Measurements from ENCODE around the gene TMEM108. TPM values are rescaled to one million over a fixed set of nuclear protein-coding genes. Genes with fewer than 3 reads are reported as not detected.

TMEM108 gene
- total and polyA plus RNA-seq, 2 of the 4 experiments (the other 2 are of a cell fraction), result 0.18 to 2.2 TPM

DNA sequence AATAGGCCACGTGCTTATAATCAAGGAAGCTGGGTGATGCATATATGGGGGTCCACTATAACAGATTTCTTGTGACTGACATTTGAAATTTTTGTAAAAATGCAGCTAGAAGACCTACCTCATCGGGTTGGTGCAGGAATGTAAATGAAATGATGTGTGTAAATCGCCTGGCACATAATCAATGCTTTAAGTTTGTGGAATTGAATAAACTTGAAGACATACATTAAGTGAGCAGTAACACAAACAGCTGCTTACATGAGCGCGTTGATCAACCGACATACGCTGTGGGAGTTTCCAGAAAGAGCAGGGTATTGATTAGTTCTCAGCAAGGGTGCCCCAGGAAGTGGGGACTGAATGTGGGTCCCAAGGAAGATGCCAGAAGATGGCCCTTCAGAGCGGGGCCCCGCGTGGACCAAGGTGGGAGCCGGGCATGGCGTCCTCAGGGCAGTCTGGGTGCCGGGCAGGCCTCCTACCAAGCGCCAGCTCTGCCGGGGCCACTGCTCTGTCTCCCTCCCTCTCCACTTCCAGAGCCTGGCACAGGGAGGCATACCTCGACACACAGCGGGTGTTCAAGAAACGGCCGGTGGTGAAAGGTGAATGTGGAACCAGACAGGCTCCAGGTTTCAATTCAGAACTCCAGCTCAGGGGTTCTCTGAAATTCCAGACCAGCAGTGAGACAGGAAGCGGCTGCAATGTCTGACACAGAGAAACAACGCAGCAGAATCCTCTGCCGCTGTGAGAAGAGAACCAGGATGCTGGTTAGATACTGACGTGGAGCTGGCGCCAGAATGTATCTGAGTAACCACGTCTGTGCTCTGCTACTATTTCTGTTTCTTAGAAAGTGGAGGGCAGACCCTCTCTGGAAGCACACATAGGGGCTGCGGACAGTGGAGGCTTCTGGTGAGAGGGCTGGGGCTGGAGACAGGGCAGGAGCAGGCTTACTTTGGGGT lies 374.3 kb downstream of the TMEM108 start:
- Histone ChIP-seq H2BK120ac (ENCODE audit: low read depth, low read length) (peak overlapping the region; percentile 96), H3K36me3 (ENCODE audit: control insufficient read depth, insufficient read depth, low read length) (no peaks in the 10 kb centered on the region), H2BK15ac (ENCODE audit: low read depth, low read length) (peak overlapping the region; percentile 83; the same call in 2 of the 3 replicates), H4K91ac (ENCODE audit: insufficient read depth, low read depth, low read length) (peak overlapping the region; percentile 95), H2AK9ac (replicated peaks; ENCODE audit: low read depth, low read length, poor library complexity) (peak overlapping the region; percentile 83), H3K4me3 (ENCODE audit: insufficient read depth, low read depth, low read length) (peak overlapping the region; percentile 39), H3K23ac (ENCODE audit: low read depth, low read length) (peak overlapping the region; percentile 70), H3K14ac (replicated peaks; ENCODE audit: low read depth, low read length) (peak overlapping the region; percentile 89), H3K18ac (ENCODE audit: low read depth, low read length) (peak overlapping the region; percentile 98), H3K56ac (ENCODE audit: extremely low read depth, insufficient read depth, low read length) (peak overlapping the region; percentile 97), H3K9me3 (ENCODE audit: control insufficient read depth, insufficient read depth, low read length) (no peaks in the 10 kb centered on the region), H4K8ac (ENCODE audit: low read depth in 2 of 2, low read length in 2 of 2) (peak overlapping the region; percentile 89 to 94), H3K27ac (ENCODE audit: insufficient read depth, low read length) (peak overlapping the region; percentile 97), H3K4me2 (ENCODE audit: low read depth, low read length) (peak overlapping the region; percentile 77), H2BK20ac (ENCODE audit: low read depth, low read length) (peak overlapping the region; percentile 90), H2BK5ac (ENCODE audit: low read depth, low read length, poor library complexity, severe bottlenecking) (peak overlapping the region; percentile 90), H2AFZ (replicated peaks; ENCODE audit: low read length, poor library complexity) (peak overlapping the region; percentile 91), H3K9ac (ENCODE audit: low read depth, low read length) (peak overlapping the region; percentile 91), H3K4me1 (ENCODE audit: control insufficient read depth, insufficient read depth, low read length) (peaks cover 21% of the 10 kb centered on the region), H3K9me1 (ENCODE audit: insufficient read depth, low read length) (peaks cover 9% of the 10 kb centered on the region; the same call in 1 of the 2 replicates), H3K4ac (ENCODE audit: low read depth, low read length) (peak overlapping the region; percentile 95), H3K27me3 (ENCODE audit: control insufficient read depth, insufficient read depth, low read length) (no peaks in the 10 kb centered on the region), H3K79me1 (ENCODE audit: low read depth in 1 of 2, low read length in 2 of 2) (peaks cover 3 to 23% of the 10 kb centered on the region in 2 experiments; a peak in 2 of 4 replicates), H4K20me1 (ENCODE audit: insufficient read depth, low read length) (no peaks in the 10 kb centered on the region), H4K5ac (ENCODE audit: low read depth, low read length) (peak overlapping the region; percentile 96), H2AK5ac (ENCODE audit: low read depth, low read length) (peak overlapping the region; percentile 33; the same call in 1 of the 2 replicates)
- 20% methylated on average over 4 of the region's 26 CpGs; no CpG with 5 or more reads in 1 of the 2 experiments for WGBS, 2 experiments (ENCODE audit: extremely low coverage in 2 of 2, insufficient read length in 1 of 2)
- peak; percentile 57 for ATAC-seq (ENCODE audit: low read depth)
- in situ Hi-C loops (cut with MboI; ENCODE audit: low sequenced_read_pairs), result no loop called here
- intact Hi-C loops (cut with micrococcal nuclease), result no loop called here
- CTCF ChIA-PET, result interaction anchor here (0.6 to 2.0 kb wide), 5 partner anchors 10 to 1079 kb away, joined by 3 to 7 read pairs (median 4); no protein-coding TSS in a partner anchor
- POLR2A ChIA-PET (ENCODE audit: unreplicated experiment), result interaction anchor here (0.6 kb wide), 1 partner anchor 10 kb away, joined by 6 read pairs; no protein-coding TSS in a partner anchor
- peak; percentile 85 for DNase-seq
- TSS peak; percentile 46 for BruUV-seq (replicated peaks)
- dilution Hi-C loops (cut with HindIII; ENCODE audit: low sequenced_read_pairs, unreplicated experiment), result no loop called here
- TF ChIP-seq MAZ (IDR thresholded peaks at IDR 0.05; ENCODE audit: borderline replicate concordance, low read depth, low read length) (no peak), POLR2A (IDR thresholded peaks at IDR 0.05; ENCODE audit: low read depth, low read length) (peak; percentile 89; the same call in 1 of the 2 replicates), FOS (IDR thresholded peaks at IDR 0.05; ENCODE audit: low read depth, low read length) (no peak), MXI1 (IDR thresholded peaks at IDR 0.05; ENCODE audit: borderline replicate concordance, low read depth, low read length) (0 out of 2 replicates have a peak, but pooled peaks have one; percentile 9), CHD1 (IDR thresholded peaks at IDR 0.05; ENCODE audit: low read depth, low read length) (no peak), MAFK (IDR thresholded peaks at IDR 0.05; ENCODE audit: low read depth, low read length) (peak; percentile 54), RFX5 (IDR thresholded peaks at IDR 0.05; ENCODE audit: low read depth, low read length) (no peak), RAD21 (IDR thresholded peaks at IDR 0.05; ENCODE audit: low read length) (no peak), SMC3 (IDR thresholded peaks at IDR 0.05; ENCODE audit: low read depth, low read length) (no peak), NFE2L2 (IDR thresholded peaks at IDR 0.05; ENCODE audit: low read depth, low read length) (no peak), BHLHE40 (IDR thresholded peaks at IDR 0.05; ENCODE audit: low read depth, low read length) (no peak), CEBPB (IDR thresholded peaks at IDR 0.05; ENCODE audit: low read depth, low read length) (0 out of 2 replicates have a peak, but pooled peaks have one; percentile 13)
- TF ChIP-seq, protein P1, sequence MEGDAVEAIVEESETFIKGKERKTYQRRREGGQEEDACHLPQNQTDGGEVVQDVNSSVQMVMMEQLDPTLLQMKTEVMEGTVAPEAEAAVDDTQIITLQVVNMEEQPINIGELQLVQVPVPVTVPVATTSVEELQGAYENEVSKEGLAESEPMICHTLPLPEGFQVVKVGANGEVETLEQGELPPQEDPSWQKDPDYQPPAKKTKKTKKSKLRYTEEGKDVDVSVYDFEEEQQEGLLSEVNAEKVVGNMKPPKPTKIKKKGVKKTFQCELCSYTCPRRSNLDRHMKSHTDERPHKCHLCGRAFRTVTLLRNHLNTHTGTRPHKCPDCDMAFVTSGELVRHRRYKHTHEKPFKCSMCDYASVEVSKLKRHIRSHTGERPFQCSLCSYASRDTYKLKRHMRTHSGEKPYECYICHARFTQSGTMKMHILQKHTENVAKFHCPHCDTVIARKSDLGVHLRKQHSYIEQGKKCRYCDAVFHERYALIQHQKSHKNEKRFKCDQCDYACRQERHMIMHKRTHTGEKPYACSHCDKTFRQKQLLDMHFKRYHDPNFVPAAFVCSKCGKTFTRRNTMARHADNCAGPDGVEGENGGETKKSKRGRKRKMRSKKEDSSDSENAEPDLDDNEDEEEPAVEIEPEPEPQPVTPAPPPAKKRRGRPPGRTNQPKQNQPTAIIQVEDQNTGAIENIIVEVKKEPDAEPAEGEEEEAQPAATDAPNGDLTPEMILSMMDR (conservative IDR thresholded peaks at IDR 0.05; ENCODE audit: low read depth, low read length), result no peak
- TF ChIP-seq, protein P2, sequence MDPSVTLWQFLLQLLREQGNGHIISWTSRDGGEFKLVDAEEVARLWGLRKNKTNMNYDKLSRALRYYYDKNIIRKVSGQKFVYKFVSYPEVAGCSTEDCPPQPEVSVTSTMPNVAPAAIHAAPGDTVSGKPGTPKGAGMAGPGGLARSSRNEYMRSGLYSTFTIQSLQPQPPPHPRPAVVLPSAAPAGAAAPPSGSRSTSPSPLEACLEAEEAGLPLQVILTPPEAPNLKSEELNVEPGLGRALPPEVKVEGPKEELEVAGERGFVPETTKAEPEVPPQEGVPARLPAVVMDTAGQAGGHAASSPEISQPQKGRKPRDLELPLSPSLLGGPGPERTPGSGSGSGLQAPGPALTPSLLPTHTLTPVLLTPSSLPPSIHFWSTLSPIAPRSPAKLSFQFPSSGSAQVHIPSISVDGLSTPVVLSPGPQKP (IDR thresholded peaks at IDR 0.05; ENCODE audit: borderline replicate concordance, low read depth, low read length), result no peak
